GM23338 (cell line): Measurements from ENCODE around the gene UBE2R2. TPM values are rescaled to one million over a fixed set of nuclear protein-coding genes. Genes with fewer than 3 reads are reported as not detected.

Experiments used
- ATAC-seq: fragments of 200-7000 bp; cut with Tn5 transposase; 3 replicates; pipeline ENCODE4 v1.9.1; 2020
- DNase-seq: peaks from one replicate; pipeline ENCODE4 v3.0.0-alpha.2; 2015; ENCODE audit warnings: low spot score
- H2AFZ ChIP-seq: fragments of 200-600 bp; sonication (generic); 2 replicates; pipeline ENCODE4 v1.8.0; 2016; ENCODE audit warnings: antibody characterized with exemption, mild to moderate bottlenecking, moderate library complexity
- H3F3A ChIP-seq: fragments of 200-600 bp; sonication (generic); replicated peaks from 2 replicates; pipeline ENCODE4 v1.8.0; 2017; ENCODE audit warnings: antibody characterized with exemption, mixed run types, low read depth
- H3K27ac ChIP-seq: fragments of 200-600 bp; sonication (generic); 2 replicates; pipeline ENCODE4 v1.6.1; 2016; ENCODE audit warnings: low read depth
- H3K27me3 ChIP-seq: fragments of 200-600 bp; sonication (generic); 2 replicates; pipeline ENCODE4 v1.8.0; 2016; ENCODE audit warnings: mild to moderate bottlenecking, mixed run types, moderate library complexity; ENCODE audit not compliant: insufficient read depth
- H3K36me3 ChIP-seq: fragments of 200-600 bp; sonication (generic); 2 replicates; pipeline ENCODE4 v1.8.0; 2016; ENCODE audit warnings: mild to moderate bottlenecking; ENCODE audit not compliant: insufficient read depth
- H3K4me1 ChIP-seq: fragments of 200-600 bp; sonication (generic); 2 replicates; pipeline ENCODE4 v1.8.0; 2016; ENCODE audit warnings: mild to moderate bottlenecking, moderate library complexity; ENCODE audit not compliant: insufficient read depth
- H3K4me2 ChIP-seq: fragments of 200-600 bp; sonication (generic); 2 replicates; pipeline ENCODE4 v1.7.1; 2017; ENCODE audit warnings: mixed run types
- H3K4me3 ChIP-seq: fragments of 200-600 bp; sonication (generic); 2 replicates; pipeline ENCODE4 v1.6.1; 2016; ENCODE audit warnings: mixed run types
- H3K79me2 ChIP-seq: fragments of 200-600 bp; sonication (generic); replicated peaks from 2 replicates; pipeline ENCODE4 v1.8.0; 2017; ENCODE audit warnings: mild to moderate bottlenecking; ENCODE audit not compliant: insufficient read depth
- H3K9me2 ChIP-seq: fragments of 200-600 bp; sonication (generic); 2 replicates; pipeline ENCODE4 v1.8.0; 2017; ENCODE audit not compliant: insufficient read depth
- H4K20me1 ChIP-seq: fragments of 200-600 bp; sonication (generic); replicated peaks from 2 replicates; pipeline ENCODE4 v1.8.0; 2017; ENCODE audit warnings: mild to moderate bottlenecking; ENCODE audit not compliant: insufficient read depth
- H3K27ac Mint-ChIP-seq: 2 replicates; pipeline ENCODE4 v1.8.0; 2020; ENCODE audit warnings: inconsistent platforms, mild to moderate bottlenecking, moderate library complexity, mixed read lengths
- H3K27me3 Mint-ChIP-seq: 3 replicates; pipeline ENCODE4 v1.8.0; 2022; ENCODE audit warnings: low read depth, mild to moderate bottlenecking, moderate library complexity, mixed read lengths, inconsistent platforms; ENCODE audit not compliant: insufficient read depth, poor library complexity
- H3K36me3 Mint-ChIP-seq: 3 replicates; pipeline ENCODE4 v1.8.0; 2021; ENCODE audit warnings: low read depth, mild to moderate bottlenecking, inconsistent platforms, moderate library complexity, mixed read lengths
- H3K4me1 Mint-ChIP-seq: 3 replicates; pipeline ENCODE4 v1.8.0; 2020; ENCODE audit warnings: mild to moderate bottlenecking, inconsistent platforms, mixed read lengths
- H3K4me3 Mint-ChIP-seq: 3 replicates; pipeline ENCODE4 v1.8.0; 2021; ENCODE audit warnings: moderate library complexity, mild to moderate bottlenecking, inconsistent platforms, mixed read lengths
- H3K9me3 Mint-ChIP-seq: 3 replicates; pipeline ENCODE4 v1.8.0; 2020; ENCODE audit warnings: moderate library complexity, mild to moderate bottlenecking, inconsistent platforms, mixed read lengths
- CTCF ChIP-seq, 2 experiments: fragments of 200-600 bp in 1 of 2; sonication (generic) in 1 of 2; conservative IDR thresholded peaks; 2 replicates each; pipeline versions ENCODE4 v1.5.1 to v1.6.1; 2016 to 2017; ENCODE audit warnings: antibody characterized with exemption in 2 of 2, low read depth in 2 of 2, mild to moderate bottlenecking in 2 of 2, moderate library complexity in 1 of 2
- ETS1 ChIP-seq: IDR thresholded peaks from 2 replicates; pipeline ENCODE4 v1.6.1; 2016; ENCODE audit warnings: antibody characterized with exemption
- EZH2 ChIP-seq: fragments of 200-600 bp; sonication (generic); IDR thresholded peaks from one replicate; pipeline ENCODE4 v1.8.0; 2017; ENCODE audit warnings: antibody characterized with exemption, mild to moderate bottlenecking, low read depth; ENCODE audit not compliant: unreplicated experiment
- EZH2phosphoT487 ChIP-seq: fragments of 200-600 bp; sonication (generic); IDR thresholded peaks from one replicate; pipeline ENCODE4 v1.8.1; 2018; ENCODE audit warnings: antibody characterized with exemption; ENCODE audit not compliant: unreplicated experiment
- JUNB ChIP-seq: IDR thresholded peaks from one replicate; pipeline ENCODE4 v1.6.1; 2016; ENCODE audit warnings: antibody characterized with exemption; ENCODE audit not compliant: unreplicated experiment
- NANOG ChIP-seq: IDR thresholded peaks from 2 replicates; pipeline ENCODE4 v1.6.1; 2016; ENCODE audit warnings: antibody characterized with exemption, borderline replicate concordance
- POLR2AphosphoS5 ChIP-seq: IDR thresholded peaks from 2 replicates; pipeline ENCODE4 v1.6.1; 2016; ENCODE audit warnings: antibody characterized with exemption, low read depth
- ZNF114 ChIP-seq: fragments of 250-450 bp; sonication (Bioruptor Pico); IDR thresholded peaks from 2 replicates; pipeline ENCODE4 v1.5.0; 2020; ENCODE audit warnings: mild to moderate bottlenecking, moderate library complexity
- ZNF331 ChIP-seq: fragments of 250-450 bp; sonication (Bioruptor Pico); IDR thresholded peaks from 2 replicates; pipeline ENCODE4 v1.5.0; 2020; ENCODE audit warnings: low read depth, mild to moderate bottlenecking, moderate library complexity
- ZNF462 ChIP-seq: fragments of 250-450 bp; sonication (Bioruptor Pico); IDR thresholded peaks from 2 replicates; pipeline ENCODE4 v1.5.0; 2020; ENCODE audit warnings: mild to moderate bottlenecking, moderate library complexity
- polyA plus RNA-seq: library from polyadenylated mRNA; unstranded; fragments of >200 nt; fragmentation: Nextera tagmentation; extraction: Ambion mirVana; gene quantifications from 2 replicates; pipeline ENCODE4 v1.2.1, GENCODE V29; 2016
- total RNA-seq: library from RNA; depleted of rRNA; stranded (reverse); fragments of >200 nt; shearing (Covaris generic); gene quantifications from 2 replicates; pipeline ENCODE4 v1.2.3, GENCODE V29; 2014

Gene UBE2R2
- total and polyA plus RNA-seq, 2 experiments from 2014 or later, result 23.4 to 32.5 TPM

GRCh38 chr9:33852216-33852826, 35.4 kb downstream of the UBE2R2 start:
- TF ChIP-seq ZNF114 (CRISPR knock-in tag) (no peak), CTCF (conservative IDR thresholded peaks at IDR 0.05; ENCODE audit: low read depth in 2 of 2) (peak; percentile 54 to 76)
- Histone ChIP-seq H3F3A (no peaks in the 10 kb centered on the region), H3K36me3 (no peaks in the 10 kb centered on the region), H3K9me2 (no peaks in the 10 kb centered on the region), H3K27me3 (no peaks in the 10 kb centered on the region), H4K20me1 (peaks cover 40% of the 10 kb centered on the region), H3K4me3 (no peak overlapping the region), H3K79me2 (peaks cover 100% of the 10 kb centered on the region), H3K27ac (no peak overlapping the region), H3K4me1 (peaks cover 13% of the 10 kb centered on the region), H2AFZ (no peak overlapping the region), H3K4me2 (no peak overlapping the region)
- no peak overlapping the region for H3K4me3 Mint-ChIP-seq
- H3K4me1 Mint-ChIP-seq, result peaks cover 27% of the 10 kb centered on the region
- H3K9me3 Mint-ChIP-seq, result no peaks in the 10 kb centered on the region
- ATAC-seq, result peak; percentile 54
- peaks cover 4% of the 10 kb centered on the region for H3K27me3 Mint-ChIP-seq
- peaks cover 2% of the 10 kb centered on the region; the same call in 1 of the 3 replicates for H3K36me3 Mint-ChIP-seq
- peak; percentile 66 for DNase-seq
- no peak overlapping the region for H3K27ac Mint-ChIP-seq

GRCh38 chr9:33856247-33856646, 39.3 kb downstream of the UBE2R2 start:
- Histone ChIP-seq H3K27me3 (no peaks in the 10 kb centered on the region), H3K4me2 (no peak overlapping the region), H3K27ac (no peak overlapping the region), H3K36me3 (no peaks in the 10 kb centered on the region), H3K4me1 (0 out of 2 replicates have a peak, but pooled peaks cover 4% of the 10 kb centered on the region), H3F3A (no peaks in the 10 kb centered on the region), H3K79me2 (peaks cover 98% of the 10 kb centered on the region), H3K4me3 (no peak overlapping the region), H2AFZ (no peak overlapping the region), H3K9me2 (no peaks in the 10 kb centered on the region), H4K20me1 (peaks cover 15% of the 10 kb centered on the region)
- Mint-ChIP-seq H3K9me3 (no peaks in the 10 kb centered on the region), H3K27me3 (peaks cover 2% of the 10 kb centered on the region), H3K4me1 (peaks cover 9% of the 10 kb centered on the region; the same call in 2 of the 3 replicates), H3K27ac (no peak overlapping the region), H3K36me3 (peaks cover 2% of the 10 kb centered on the region; the same call in 1 of the 3 replicates), H3K4me3 (no peak overlapping the region)
- ATAC-seq (no peak), DNase-seq (no peak)
- TF ChIP-seq EZH2 (no peak), EZH2phosphoT487 (no peak), ZNF331 (no peak), ZNF114 (CRISPR knock-in tag) (no peak), JUNB (no peak), ETS1 (no peak), POLR2AphosphoS5 (no peak), ZNF462 (no peak), CTCF (conservative IDR thresholded peaks at IDR 0.05; ENCODE audit: low read depth in 2 of 2) (no peak), NANOG (no peak)
